ENCODE results near the gene CMSS1. TPM values are rescaled to one million over a fixed set of nuclear protein-coding genes. Genes with fewer than 3 reads are reported as not detected.

CMSS1 gene
- total and polyA plus RNA-seq, 9 donors: 14.5 to 54.0 (median 24.9) TPM

GRCh38 chr3:99939876-99940275, 122.2 kb downstream of the CMSS1 start:
- Histone ChIP-seq H3K9me3 (no peaks in the 10 kb centered on the region), H3K36me3 (no peaks in the 10 kb centered on the region), H3K27ac (peak overlapping the region in 1 of 2 donors; percentile 52), H3K4me1 (ENCODE audit: insufficient read depth) (peaks cover 12% of the 10 kb centered on the region), H3K27me3 (no peaks in the 10 kb centered on the region), H3K4me3 (no peak overlapping the region)
- TF ChIP-seq CTCF (IDR thresholded peaks at IDR 0.05): no peak
- no peak for TF ChIP-seq POLR2A (IDR thresholded peaks at IDR 0.05)
- no peak for TF ChIP-seq EP300 (IDR thresholded peaks at IDR 0.05)
- intact Hi-C loops (cut with DNase I): loop anchor here in 3 of 4 donors (2.0 to 10.0 kb wide), 2 partner anchors 63 to 65 kb away; no protein-coding TSS in a partner anchor
- 15 to 20% (median 19%) methylated on average over 1 of the region's 1 CpG for WGBS, 3 donors
- no peak for DNase-seq

GRCh38 chr3:99940350-99940749, 122.7 kb downstream of the CMSS1 start:
- WGBS, 3 donors: 63 to 75% (median 70%) methylated on average over 2 of the region's 2 CpGs
- Histone ChIP-seq H3K4me3 (no peak overlapping the region), H3K27me3 (no peaks in the 10 kb centered on the region), H3K9me3 (no peaks in the 10 kb centered on the region), H3K27ac (peak overlapping the region in 1 of 2 donors; percentile 52), H3K4me1 (ENCODE audit: insufficient read depth) (peaks cover 11% of the 10 kb centered on the region), H3K36me3 (no peaks in the 10 kb centered on the region)
- intact Hi-C loops (cut with DNase I): loop anchor here in 3 of 4 donors (2.0 to 10.0 kb wide), 2 partner anchors 64 to 66 kb away; no protein-coding TSS in a partner anchor
- DNase-seq: no peak
- no peak for TF ChIP-seq POLR2A (IDR thresholded peaks at IDR 0.05)

GRCh38 chr3:99941211-99941610, 123.5 kb downstream of the CMSS1 start:
- Histone ChIP-seq H3K4me3 (no peak overlapping the region), H3K27ac (no peak overlapping the region), H3K9me3 (no peaks in the 10 kb centered on the region), H3K36me3 (no peaks in the 10 kb centered on the region), H3K27me3 (no peaks in the 10 kb centered on the region), H3K4me1 (ENCODE audit: insufficient read depth) (peaks cover 8% of the 10 kb centered on the region)
- no peak for TF ChIP-seq EP300 (IDR thresholded peaks at IDR 0.05)
- TF ChIP-seq POLR2A (IDR thresholded peaks at IDR 0.05): no peak
- TF ChIP-seq CTCF (IDR thresholded peaks at IDR 0.05): no peak
- intact Hi-C loops (cut with DNase I): loop anchor here in 3 of 4 donors (2.0 to 10.0 kb wide), 2 partner anchors 64 to 66 kb away; no protein-coding TSS in a partner anchor
- 63 to 74% (median 73%) methylated on average over 1 of the region's 1 CpG for WGBS, 3 donors
- no peak for DNase-seq

- Histone ChIP-seq H3K27ac (peak overlapping the region in 1 of 2 donors; percentile 29), H3K4me3 (no peak overlapping the region), H3K9me3 (no peaks in the 10 kb centered on the region), H3K36me3 (no peaks in the 10 kb centered on the region), H3K4me1 (ENCODE audit: insufficient read depth) (peaks cover 6% of the 10 kb centered on the region), H3K27me3 (no peaks in the 10 kb centered on the region)
- no peak for TF ChIP-seq CTCF (IDR thresholded peaks at IDR 0.05)
- TF ChIP-seq EP300 (IDR thresholded peaks at IDR 0.05): no peak
- no peak for TF ChIP-seq POLR2A (IDR thresholded peaks at IDR 0.05)
- 58 to 71% (median 63%) methylated on average over 4 of the region's 4 CpGs for WGBS, 3 donors
- no peak for DNase-seq
- intact Hi-C loops (cut with DNase I): loop anchor here in 2 of 4 donors (10.0 kb wide), 1 partner anchor 69 kb away; no protein-coding TSS in a partner anchor
Measured at GRCh38 chr3:99943931-99944761, 126.5 kb downstream of the CMSS1 start.
